Skeletal muscle tissue (tissue), 4 donors: Measurements from ENCODE around the gene TBC1D32. TPM values are rescaled to one million over a fixed set of nuclear protein-coding genes. Genes with fewer than 3 reads are reported as not detected.
"Not testable (repeated sequence)": the region's sequence is repeated elsewhere in the genome, so short reads cannot be mapped to it uniquely, and the experiment has no call there.

Experiments used
- H3K27ac ChIP-seq: one replicate; pipeline ENCODE4 v1.7.0; 2013; ENCODE audit warnings: mild to moderate bottlenecking, low read depth, low read length, inconsistent platforms
- H3K27me3 ChIP-seq, 3 donors: one replicate each; pipeline ENCODE4 v1.7.0; 2013; ENCODE audit warnings: low read length in 3 of 3; ENCODE audit not compliant: control insufficient read depth in 3 of 3, insufficient read depth in 3 of 3
- H3K36me3 ChIP-seq, 3 donors: one replicate each; pipeline ENCODE4 v1.7.0; 2013; ENCODE audit warnings: low read length in 3 of 3; ENCODE audit not compliant: control insufficient read depth in 3 of 3, insufficient read depth in 3 of 3
- H3K4me1 ChIP-seq, 3 donors: one replicate each; pipeline ENCODE4 v1.7.0; 2013; ENCODE audit warnings: low read length in 3 of 3, mild to moderate bottlenecking in 3 of 3; ENCODE audit not compliant: control insufficient read depth in 3 of 3, insufficient read depth in 3 of 3
- H3K4me3 ChIP-seq, 3 donors: one replicate each; pipeline ENCODE4 v1.7.0; 2013; ENCODE audit warnings: low read length in 3 of 3
- H3K9ac ChIP-seq, 3 donors: one replicate each; pipeline ENCODE4 v1.7.0; 2013; ENCODE audit warnings: low read length in 3 of 3, mild to moderate bottlenecking in 3 of 3, moderate library complexity in 2 of 3, low read depth in 1 of 3
- H3K9me3 ChIP-seq, 3 donors: one replicate each; pipeline ENCODE4 v1.7.0; 2013; ENCODE audit warnings: low read length in 3 of 3; ENCODE audit not compliant: control insufficient read depth in 3 of 3
- total RNA-seq: library from RNA; depleted of rRNA; stranded (reverse); fragments of >200 nt; gene quantifications from one replicate; pipeline ENCODE4 v1.2.3, GENCODE V29; 2014
- donor health status: Osteomylitis.

TBC1D32 gene
- total RNA-seq, 1 donor from 2014 or later: 14.6 TPM

DNA sequence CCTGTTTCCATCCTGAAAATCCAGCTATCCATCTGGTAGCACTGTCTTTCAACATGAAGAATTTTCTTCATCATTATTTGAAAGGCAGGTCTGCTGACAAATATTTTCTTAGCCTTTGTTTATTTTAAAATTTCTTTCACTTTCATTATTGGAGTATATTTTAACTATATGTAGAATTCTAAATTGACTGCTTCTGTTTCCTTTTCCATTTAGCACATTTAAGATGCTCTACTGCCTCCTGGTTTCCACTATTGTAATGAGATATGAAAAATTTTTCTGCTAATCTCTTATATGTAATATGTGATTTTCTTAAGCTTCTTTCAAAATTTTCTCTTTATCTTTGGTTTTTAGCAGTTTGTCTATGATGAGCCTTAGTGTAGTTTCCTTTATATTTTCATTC, 97.3 kb downstream of the TBC1D32 start:
- no peak overlapping the region for H3K4me3 ChIP-seq
- no peaks in the 10 kb centered on the region for H3K27me3 ChIP-seq
- H3K4me1 ChIP-seq: no peaks in the 10 kb centered on the region
- no peak overlapping the region for H3K9ac ChIP-seq
- H3K27ac ChIP-seq: no peak overlapping the region
- no peaks in the 10 kb centered on the region for H3K36me3 ChIP-seq
- H3K9me3 ChIP-seq: no peaks in the 10 kb centered on the region

DNA sequence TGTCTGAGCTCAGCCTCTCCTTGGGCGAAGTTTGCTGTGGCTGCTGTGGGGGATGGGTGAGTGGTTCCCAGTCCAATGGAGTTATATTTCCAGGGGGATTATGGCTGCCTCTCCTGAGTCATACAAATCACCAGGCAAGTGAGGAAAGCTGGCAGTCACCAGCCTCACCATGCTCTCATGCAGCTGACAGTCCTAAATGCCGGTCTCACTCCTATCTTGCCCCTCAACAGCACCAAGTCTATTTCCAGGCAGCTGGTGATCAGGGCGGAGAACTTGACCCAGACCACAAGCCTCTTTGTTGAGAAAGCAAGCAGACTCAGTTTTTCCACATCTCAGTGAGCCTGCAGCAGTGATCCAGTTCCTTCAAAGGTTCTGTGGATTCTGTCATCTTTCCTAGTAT, 98.9 kb downstream of the TBC1D32 start:
- Histone ChIP-seq H3K9me3 (no peaks in the 10 kb centered on the region), H3K9ac (no peak overlapping the region), H3K4me3 (no peak overlapping the region), H3K4me1 (no peaks in the 10 kb centered on the region), H3K27me3 (no peaks in the 10 kb centered on the region), H3K36me3 (no peaks in the 10 kb centered on the region), H3K27ac (no peak overlapping the region)

DNA sequence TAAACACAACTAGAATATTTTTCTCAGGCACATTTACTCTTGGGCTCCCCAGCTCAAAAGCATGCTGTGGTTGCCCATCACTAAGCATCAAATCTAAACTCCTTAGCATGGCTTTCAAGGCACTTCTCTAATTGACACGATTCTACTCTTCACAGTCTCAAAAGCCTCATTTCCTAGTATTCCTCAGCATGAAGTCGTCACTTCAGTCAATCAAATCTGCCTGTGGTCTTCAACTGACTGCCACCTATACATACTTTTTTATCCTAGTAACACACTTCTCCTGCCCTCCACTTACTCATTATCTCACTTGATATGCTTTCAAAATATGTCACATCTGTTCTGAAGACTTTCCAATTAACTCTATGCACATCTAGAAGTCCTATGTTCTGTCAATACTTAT, 110.3 kb downstream of the TBC1D32 start:
- Histone ChIP-seq H3K36me3 (no peaks in the 10 kb centered on the region), H3K27ac (no peak overlapping the region), H3K9me3 (no peaks in the 10 kb centered on the region), H3K27me3 (no peaks in the 10 kb centered on the region), H3K4me3 (no peak overlapping the region), H3K4me1 (no peaks in the 10 kb centered on the region), H3K9ac (no peak overlapping the region)

DNA sequence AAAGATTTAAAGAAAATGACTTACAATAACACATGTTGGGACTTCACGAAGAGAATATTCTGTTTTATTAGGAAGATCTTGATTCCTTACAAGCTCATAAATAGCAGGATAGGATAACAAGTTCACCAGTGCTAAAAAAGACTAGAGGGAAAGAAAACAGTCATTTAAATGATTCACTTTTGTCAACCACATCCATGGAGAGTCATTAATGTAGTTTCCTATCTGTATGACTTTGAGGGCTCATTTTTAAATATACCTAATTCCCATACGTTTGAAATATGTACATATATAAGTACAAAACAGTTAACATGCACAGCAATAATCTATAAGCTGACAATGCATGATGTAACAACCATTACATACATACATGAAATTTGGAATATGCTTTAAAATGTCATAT, 111.1 kb downstream of the TBC1D32 start:
- Histone ChIP-seq H3K27ac (no peak overlapping the region), H3K9me3 (no peaks in the 10 kb centered on the region), H3K9ac (no peak overlapping the region), H3K27me3 (no peaks in the 10 kb centered on the region), H3K4me1 (no peaks in the 10 kb centered on the region), H3K4me3 (no peak overlapping the region), H3K36me3 (no peaks in the 10 kb centered on the region)

- no peak overlapping the region for H3K27ac ChIP-seq
- H3K9me3 ChIP-seq: peaks cover 0 to 2% (median 0%) of the 10 kb centered on the region in 3 donors
- H3K27me3 ChIP-seq: no peaks in the 10 kb centered on the region
- no peaks in the 10 kb centered on the region for H3K4me1 ChIP-seq
- H3K4me3 ChIP-seq: no peak overlapping the region
- no peak overlapping the region for H3K9ac ChIP-seq
- peaks cover 0 to 2% (median 0%) of the 10 kb centered on the region in 3 donors for H3K36me3 ChIP-seq
These were observed 111.6 kb downstream of the TBC1D32 start for GRCh38 chr6:121222656-121223055.

GRCh38 chr6:121216928-121217327, 117.4 kb downstream of the TBC1D32 start:
- Histone ChIP-seq H3K9ac (no peak overlapping the region), H3K36me3 (peaks cover 0 to 9% (median 7%) of the 10 kb centered on the region in 3 donors), H3K27ac (no peak overlapping the region), H3K27me3 (no peaks in the 10 kb centered on the region), H3K4me1 (no peaks in the 10 kb centered on the region), H3K4me3 (no peak overlapping the region), H3K9me3 (peaks cover 0 to 3% (median 2%) of the 10 kb centered on the region in 3 donors)

- H3K4me1 ChIP-seq, H3K9me3 ChIP-seq, H3K9ac ChIP-seq, H3K27ac ChIP-seq, H3K36me3 ChIP-seq, H3K4me3 ChIP-seq, H3K27me3 ChIP-seq: not testable (repeated sequence)
These were observed 120.9 kb downstream of the TBC1D32 start for GRCh38 chr6:121213341-121213740.

GRCh38 chr6:121210943-121211342, 123.3 kb downstream of the TBC1D32 start:
- H3K27ac ChIP-seq: no peak overlapping the region
- no peak overlapping the region for H3K4me3 ChIP-seq
- no peak overlapping the region for H3K9ac ChIP-seq
- peaks cover 0 to 3% (median 0%) of the 10 kb centered on the region in 3 donors for H3K9me3 ChIP-seq
- H3K27me3 ChIP-seq: no peaks in the 10 kb centered on the region
- H3K4me1 ChIP-seq: no peaks in the 10 kb centered on the region
- peaks cover 0 to 7% (median 7%) of the 10 kb centered on the region in 3 donors for H3K36me3 ChIP-seq

DNA sequence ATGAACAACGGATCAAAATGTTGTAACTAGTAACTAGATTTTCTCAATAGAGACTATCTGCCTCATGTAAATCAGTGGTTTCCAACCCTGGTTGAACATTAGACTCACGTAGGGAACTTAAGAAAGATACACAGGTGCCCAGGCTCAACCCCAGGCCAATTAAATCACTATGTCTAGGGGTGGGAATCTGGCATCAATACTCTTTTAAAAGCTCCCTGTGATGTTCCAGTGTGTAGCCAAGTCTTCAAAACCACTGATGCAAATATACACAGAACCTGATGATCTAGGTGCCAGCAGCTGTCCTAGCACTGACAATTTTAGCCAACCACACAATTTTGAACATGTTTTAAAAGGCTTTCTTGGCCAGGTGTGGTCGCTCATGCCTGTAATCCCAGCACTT, 128.7 kb downstream of the TBC1D32 start:
- Histone ChIP-seq H3K27me3 (no peaks in the 10 kb centered on the region), H3K36me3 (no peaks in the 10 kb centered on the region), H3K9me3 (no peaks in the 10 kb centered on the region), H3K27ac (no peak overlapping the region), H3K9ac (no peak overlapping the region), H3K4me3 (no peak overlapping the region), H3K4me1 (no peaks in the 10 kb centered on the region)

GRCh38 chr6:121201105-121201504, 133.2 kb downstream of the TBC1D32 start:
- H3K9ac ChIP-seq: no peak overlapping the region
- H3K4me3 ChIP-seq: no peak overlapping the region
- H3K36me3 ChIP-seq: no peaks in the 10 kb centered on the region
- H3K4me1 ChIP-seq: no peaks in the 10 kb centered on the region
- H3K27me3 ChIP-seq: no peaks in the 10 kb centered on the region
- H3K27ac ChIP-seq: no peak overlapping the region
- no peaks in the 10 kb centered on the region for H3K9me3 ChIP-seq

DNA sequence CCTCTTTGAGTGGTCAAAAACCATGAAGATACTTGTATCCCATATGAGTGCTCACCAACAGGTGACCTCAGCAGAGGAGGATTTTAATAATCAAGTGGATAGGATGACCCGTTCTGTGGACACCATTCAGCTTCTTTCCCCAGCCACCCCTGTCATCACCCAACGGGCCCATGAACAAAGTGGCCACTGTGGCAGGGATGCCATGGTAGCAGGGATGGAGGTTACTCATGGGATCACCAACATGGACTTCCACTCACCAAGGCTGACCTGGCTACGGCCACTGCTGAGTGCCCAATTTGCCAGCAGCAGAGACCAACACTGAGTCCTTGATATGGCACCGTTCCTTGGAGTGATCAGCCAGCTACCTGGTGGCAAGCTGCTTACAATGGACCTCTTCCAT, 138.2 kb downstream of the TBC1D32 start:
- not testable (repeated sequence) for H3K9me3 ChIP-seq, H3K9ac ChIP-seq, H3K4me3 ChIP-seq, H3K27me3 ChIP-seq, H3K27ac ChIP-seq, H3K36me3 ChIP-seq, H3K4me1 ChIP-seq
